Mesenteric fat pad (tissue), 1 donor: ENCODE results near the gene TEAD2. TPM values are rescaled to one million over a fixed set of nuclear protein-coding genes. Genes with fewer than 3 reads are reported as not detected.

Source experiments
- DNase-seq: peaks from one replicate; pipeline ENCODE4 v3.0.0-alpha.2; 2020; ENCODE audit warnings: low spot score
- microRNA-seq: library from miRNA; unstranded; fragments of <30 nt; microRNA quantifications from one replicate; pipeline ENCODE4 v1.2.0, GENCODE V29; 2020; ENCODE audit warnings: borderline number of aligned reads
- total RNA-seq: library from RNA; stranded (reverse); fragmentation: NEBNext Ultra II Directional; extraction: Animal tissue kit (Norgen Biotek cat#: 25700); gene quantifications from one replicate; pipeline ENCODE4 v1.2.1, GENCODE V29; 2021
- donor health status: DM: yes; HTN: yes; CAD: no.

The TEAD2 gene
- total RNA-seq, 1 donor from 2014 or later, result 48.3 TPM

DNA sequence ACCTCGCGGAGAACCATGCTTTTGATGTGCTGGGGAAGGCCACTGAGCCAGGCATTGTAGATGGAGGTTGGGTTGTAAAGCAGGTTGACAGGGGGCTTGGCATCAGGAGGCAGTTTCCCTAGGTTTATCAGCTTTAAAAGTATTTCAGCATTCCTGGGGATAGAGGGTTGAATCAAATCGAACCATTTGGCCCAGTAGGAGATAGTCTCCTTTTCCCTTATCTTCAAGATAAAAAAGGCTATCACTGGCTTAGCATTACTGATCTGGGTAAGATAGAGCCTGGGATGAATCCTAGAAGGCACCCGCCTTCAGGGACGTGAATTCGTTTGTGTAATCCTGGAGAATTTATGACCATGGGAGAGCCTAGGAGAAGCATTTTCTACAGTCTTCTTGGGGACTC, 67.8 kb downstream of the TEAD2 start:
- no peak for DNase-seq

Small RNA genes within 50 kb of the gene (microRNA-seq; reads per million reads assigned to microRNA genes)
- gene MIR4324, result not detected

Other genes with a start within 250 kb of the TEAD2 start
- 4.2 TPM for gene LIN7B, start 248.0 kb downstream of the TEAD2 start, total RNA-seq
- gene C19orf73, start 243.3 kb downstream of the TEAD2 start, total RNA-seq, result not detected
- gene PPFIA3, start 242.9 kb downstream of the TEAD2 start, total RNA-seq, result 3.1 TPM
- 1.3 TPM for gene HRC, start 207.0 kb downstream of the TEAD2 start, total RNA-seq
- gene TRPM4, start 204.6 kb downstream of the TEAD2 start, total RNA-seq, result 17.0 TPM
- 3.1 TPM for gene SLC6A16, start 37.2 kb downstream of the TEAD2 start, total RNA-seq
- 32.1 TPM for gene CD37, start 27.0 kb downstream of the TEAD2 start, total RNA-seq
- gene DKKL1, start 1.5 kb upstream of the TEAD2 start, total RNA-seq, result not detected
- gene KASH5, start 25.8 kb upstream of the TEAD2 start, total RNA-seq, result not detected
- not detected for gene PTH2, start 61.0 kb upstream of the TEAD2 start, total RNA-seq
- not detected for gene GFY, start 63.0 kb upstream of the TEAD2 start, total RNA-seq
- 2.3 TPM for gene SLC17A7, start 79.1 kb upstream of the TEAD2 start, total RNA-seq
- gene PIH1D1, start 89.4 kb upstream of the TEAD2 start, total RNA-seq, result 50.2 TPM
- gene ALDH16A1, start 90.8 kb upstream of the TEAD2 start, total RNA-seq, result 32.1 TPM
- 6.2 TPM for gene FLT3LG, start 111.8 kb upstream of the TEAD2 start, total RNA-seq
- gene RPL13A, start 125.2 kb upstream of the TEAD2 start, total RNA-seq, result 2,027 TPM
- gene RPS11, start 134.0 kb upstream of the TEAD2 start, total RNA-seq, result 1,458 TPM
- gene FCGRT, start 150.2 kb upstream of the TEAD2 start, total RNA-seq, result 476 TPM
- gene RCN3, start 165.6 kb upstream of the TEAD2 start, total RNA-seq, result 76.2 TPM
- 46.0 TPM for gene NOSIP, start 218.1 kb upstream of the TEAD2 start, total RNA-seq
- gene PRRG2, start 218.9 kb upstream of the TEAD2 start, total RNA-seq, result 1.1 TPM
- 22.3 TPM for gene PRR12, start 228.8 kb upstream of the TEAD2 start, total RNA-seq